HG03060 (cell line): Measurements from ENCODE around the gene ZNF423.

Experiments used
- ATAC-seq: cut with Tn5 transposase; IDR thresholded peaks from one replicate; pipeline ENCODE4 v1.9.1; 2021; ENCODE audit warnings: low read depth, moderate number of reproducible peaks; ENCODE audit not compliant: unreplicated experiment

Gene ZNF423

GRCh38 chr16:49793244-49793643, 62.7 kb downstream of the ZNF423 start:
- no peak for ATAC-seq

- ATAC-seq = no peak
These were observed 66.3 kb downstream of the ZNF423 start for GRCh38 chr16:49789616-49790015.

DNA sequence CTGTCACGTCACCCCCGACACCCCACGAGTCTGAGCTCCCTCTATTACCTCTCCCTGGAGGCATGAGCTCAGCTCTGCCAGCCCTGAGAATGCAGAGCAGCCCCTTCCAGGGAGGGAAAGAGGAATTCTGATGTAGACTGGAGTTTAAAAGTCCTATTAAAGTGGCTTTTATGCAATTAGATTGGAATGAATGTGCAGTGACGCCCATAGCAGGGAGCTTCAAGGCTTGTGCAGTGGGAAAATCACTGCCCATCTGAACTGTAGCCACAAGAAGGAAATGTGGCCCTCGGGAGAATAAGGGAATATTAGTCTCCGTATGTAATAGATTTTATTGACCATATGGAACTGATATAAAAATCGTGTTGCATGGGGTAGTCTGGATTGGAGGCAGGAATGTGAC, 66.9 kb downstream of the ZNF423 start:
- no peak for ATAC-seq

GRCh38 chr16:49788572-49788971, 67.3 kb downstream of the ZNF423 start:
- no peak for ATAC-seq

DNA sequence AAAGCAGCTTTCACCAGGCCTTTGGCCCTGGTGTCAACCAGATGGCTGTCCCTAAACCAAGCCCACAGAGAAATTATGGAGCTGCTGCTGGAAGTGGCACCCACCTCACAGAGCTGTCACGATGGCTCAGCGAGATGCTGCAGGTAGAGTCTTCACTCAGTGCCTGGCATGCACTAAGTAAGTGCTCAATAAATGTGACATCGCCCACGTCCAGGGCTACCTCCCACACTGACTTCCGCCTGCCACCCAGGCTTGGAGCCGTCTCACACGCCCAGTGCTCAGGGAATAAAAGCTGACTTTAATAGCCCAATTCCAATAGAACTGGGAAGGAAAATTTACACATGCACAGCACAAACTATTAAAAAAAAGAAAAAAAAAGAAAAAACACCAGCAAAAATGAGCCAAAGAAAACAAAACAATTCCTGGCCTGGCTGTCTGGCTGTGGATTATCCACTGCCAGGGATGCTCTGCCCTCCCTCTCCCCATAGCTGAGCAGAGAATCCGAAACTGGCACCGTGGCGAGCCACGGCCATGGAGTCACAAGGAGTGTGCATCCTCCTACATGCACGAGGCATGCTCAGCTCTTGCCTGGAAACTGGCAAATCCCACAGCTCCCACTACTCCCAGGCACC, 68.9 kb downstream of the ZNF423 start:
- ATAC-seq = no peak

GRCh38 chr16:49785970-49786369, 69.9 kb downstream of the ZNF423 start:
- no peak for ATAC-seq

GRCh38 chr16:49782405-49782804, 73.5 kb downstream of the ZNF423 start:
- ATAC-seq = no peak

- ATAC-seq = no peak
These were observed 74.5 kb downstream of the ZNF423 start for GRCh38 chr16:49781401-49781800.

- no peak for ATAC-seq
These were observed 75.5 kb downstream of the ZNF423 start for GRCh38 chr16:49780433-49780832.

GRCh38 chr16:49779979-49780378, 75.9 kb downstream of the ZNF423 start:
- ATAC-seq = no peak

- ATAC-seq = no peak
These were observed 77.5 kb downstream of the ZNF423 start for GRCh38 chr16:49778202-49778930.

- no peak for ATAC-seq
These were observed 79.2 kb downstream of the ZNF423 start for GRCh38 chr16:49776734-49777133.

DNA sequence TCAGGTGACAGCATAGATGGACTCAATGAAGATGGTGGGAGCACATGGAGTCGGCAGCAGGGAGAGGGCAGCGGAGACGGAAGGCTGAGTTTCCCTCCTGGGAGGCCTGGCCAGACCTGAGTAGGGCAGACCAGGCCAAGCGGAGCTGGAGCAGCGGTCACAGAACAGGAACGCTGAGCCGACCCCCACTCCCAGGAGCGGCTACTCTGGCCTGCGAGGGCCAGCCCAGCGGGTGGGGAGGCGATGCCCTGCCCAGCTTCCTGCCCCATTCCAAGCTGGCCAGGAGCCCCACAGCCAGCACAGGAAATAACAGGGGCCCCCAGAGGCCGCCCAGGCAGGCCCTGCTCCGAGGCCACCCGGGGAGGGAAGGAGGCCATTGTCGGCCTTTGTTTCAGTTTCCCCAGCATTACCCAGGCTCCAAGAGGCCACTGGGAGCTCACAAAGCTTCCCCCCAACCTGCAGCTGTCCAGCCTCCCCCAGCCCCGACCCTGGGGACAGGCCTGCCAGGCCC, 79.8 kb downstream of the ZNF423 start:
- ATAC-seq = no peak

DNA sequence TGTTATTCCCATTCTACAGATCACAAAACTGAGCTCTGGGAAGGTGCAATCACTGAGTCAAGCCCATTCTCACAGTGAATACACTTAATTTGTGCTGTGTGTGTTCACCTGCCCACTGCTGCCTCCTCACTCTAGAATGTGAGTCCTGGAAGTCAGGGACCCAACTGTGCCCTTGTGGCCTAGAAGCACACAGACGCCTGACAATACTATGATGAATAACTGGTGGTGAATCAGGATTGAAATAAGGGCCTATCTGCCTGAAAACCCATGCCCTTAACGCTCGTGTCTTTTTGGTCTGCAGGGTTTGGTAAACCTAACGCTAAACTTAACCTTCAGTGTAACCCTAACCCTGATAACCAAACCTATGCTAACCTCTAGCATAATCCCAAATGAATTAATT, 80.3 kb downstream of the ZNF423 start:
- ATAC-seq = no peak

- no peak for ATAC-seq
These were observed 80.9 kb downstream of the ZNF423 start for GRCh38 chr16:49775018-49775417.

- no peak for ATAC-seq
These were observed 82.1 kb downstream of the ZNF423 start for GRCh38 chr16:49773534-49774475.

GRCh38 chr16:49767998-49768397, 87.9 kb downstream of the ZNF423 start:
- no peak for ATAC-seq

GRCh38 chr16:49767414-49767813, 88.5 kb downstream of the ZNF423 start:
- ATAC-seq = no peak

GRCh38 chr16:49766225-49766624, 89.7 kb downstream of the ZNF423 start:
- no peak for ATAC-seq

DNA sequence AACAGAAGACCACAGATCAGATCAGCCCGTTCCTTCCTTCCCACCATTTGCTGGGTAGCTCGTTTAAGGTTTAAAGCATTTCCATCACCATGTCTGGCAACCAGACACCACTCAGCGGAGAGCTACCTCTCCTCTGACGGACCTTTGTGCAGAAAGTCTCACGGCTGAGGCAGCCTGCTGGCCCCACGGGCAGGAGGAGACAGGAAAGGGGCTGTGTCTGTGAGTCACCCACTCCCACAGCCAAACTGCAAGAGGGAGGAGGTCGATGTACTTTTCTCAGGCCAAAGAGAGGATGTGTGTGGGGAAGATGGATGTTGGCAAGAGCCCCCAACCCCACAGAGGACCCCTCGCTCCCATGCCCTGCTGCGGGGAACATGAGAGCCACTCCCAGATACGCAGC, 92.1 kb downstream of the ZNF423 start:
- no peak for ATAC-seq

GRCh38 chr16:49760815-49761214, 95.1 kb downstream of the ZNF423 start:
- no peak for ATAC-seq
